ENCODE results near the gene ABCF2.

The ABCF2 gene

DNA sequence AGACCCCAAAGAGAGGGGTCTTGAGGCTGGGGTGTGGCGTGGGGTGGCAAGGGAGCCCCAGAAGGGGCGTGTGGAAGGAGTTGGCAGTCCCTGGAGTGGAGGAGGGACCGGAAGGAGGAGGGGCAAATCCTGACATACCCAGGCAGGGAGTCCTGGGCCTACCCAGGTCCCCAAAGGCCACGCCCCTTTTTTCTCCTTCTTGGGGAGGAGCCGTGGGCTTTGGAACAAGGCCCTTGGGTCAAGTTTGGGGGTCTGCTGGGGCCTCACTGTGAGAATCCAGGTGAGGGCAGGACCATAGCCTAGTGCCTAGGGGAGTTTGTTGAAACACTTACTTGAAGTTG lies 22.7 kb upstream of the ABCF2 start:
- CTCF ChIA-PET, result interaction anchor here (1.0 to 1.3 kb wide), 2 partner anchors 17 to 61 kb away, joined by 3 to 4 read pairs; no protein-coding TSS in a partner anchor
- POLR2A ChIA-PET, result interaction anchor here (0.5 kb wide), 1 partner anchor 430 kb away, joined by 6 read pairs; no protein-coding TSS in a partner anchor
- no peak for DNase-seq
- Histone ChIP-seq H3K4me3 (ENCODE audit: control insufficient read depth in 1 of 7, extremely low read depth in 1 of 7, insufficient read depth in 4 of 7, low read depth in 2 of 7, low read length in 6 of 7) (no peak overlapping the region), H3K9me3 (ENCODE audit: control extremely low read depth in 1 of 5, control insufficient read depth in 4 of 5, insufficient read depth in 2 of 5, low read depth in 1 of 5, low read length in 4 of 5) (no peaks in the 10 kb centered on the region), H3K36me3 (ENCODE audit: control insufficient read depth in 4 of 4, insufficient read depth in 4 of 4, low read length in 3 of 4) (no peaks in the 10 kb centered on the region), H3K27me3 (replicated peaks in 2 of 5; ENCODE audit: control insufficient read depth in 4 of 5, insufficient read depth in 5 of 5, low read length in 4 of 5) (peaks cover 0 to 97% (median 44%) of the 10 kb centered on the region in 5 experiments), H3K4me1 (ENCODE audit: control extremely low read depth in 1 of 4, control insufficient read depth in 4 of 4, insufficient read depth in 4 of 4, low read length in 3 of 4) (peaks cover 0 to 47% (median 41%) of the 10 kb centered on the region in 4 experiments), H3K27ac (ENCODE audit: insufficient read depth in 1 of 2, low read depth in 1 of 2, low read length in 2 of 2, poor library complexity in 1 of 2, severe bottlenecking in 2 of 2) (no peak overlapping the region)
- 25% methylated on average over 4 of the region's 5 CpGs for WGBS (ENCODE audit: insufficient coverage)

DNA sequence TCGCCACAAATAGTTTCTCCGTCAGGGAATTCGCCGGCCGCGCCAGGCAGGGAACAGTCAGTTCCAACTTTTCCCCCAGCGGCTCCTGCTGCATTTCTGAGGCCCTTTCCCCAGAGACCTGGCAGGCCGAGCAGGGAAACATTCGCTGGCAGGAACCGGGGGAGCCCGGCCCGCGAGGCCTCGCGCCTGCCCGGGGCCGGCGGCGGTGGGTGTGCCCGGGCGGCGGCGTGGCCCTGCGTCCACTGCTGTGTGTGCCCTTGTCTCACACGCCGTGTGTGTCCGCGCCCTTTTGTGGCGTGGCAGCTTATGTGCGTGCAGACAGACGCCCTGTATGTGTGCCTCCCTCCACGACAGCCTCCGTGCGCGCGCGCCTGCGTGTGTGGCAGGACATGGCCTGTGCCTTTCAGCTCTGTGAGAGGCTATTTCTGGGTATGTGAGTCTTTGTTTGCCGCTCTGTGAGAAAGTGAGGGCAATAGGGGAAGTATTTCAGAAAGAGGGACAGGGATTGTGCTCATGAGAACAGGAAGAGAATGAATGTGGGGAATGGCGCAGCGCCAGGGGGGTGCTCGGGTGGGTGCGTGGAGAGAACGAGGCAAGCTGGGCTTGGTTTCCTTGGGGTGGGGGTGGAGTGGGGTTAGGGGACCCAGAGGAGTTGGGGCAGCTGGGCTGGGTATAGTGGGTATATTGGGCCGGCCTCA lies 22.2 kb upstream of the ABCF2 start:
- Histone ChIP-seq H3K27me3 (replicated peaks in 2 of 5; ENCODE audit: control insufficient read depth in 4 of 5, insufficient read depth in 5 of 5, low read length in 4 of 5) (peaks cover 0 to 94% (median 46%) of the 10 kb centered on the region in 5 experiments), H3K9me3 (ENCODE audit: control extremely low read depth in 1 of 5, control insufficient read depth in 4 of 5, insufficient read depth in 2 of 5, low read depth in 1 of 5, low read length in 4 of 5) (no peaks in the 10 kb centered on the region), H3K4me1 (ENCODE audit: control extremely low read depth in 1 of 4, control insufficient read depth in 4 of 4, insufficient read depth in 4 of 4, low read length in 3 of 4) (peaks cover 5 to 51% (median 46%) of the 10 kb centered on the region in 4 experiments), H3K27ac (ENCODE audit: insufficient read depth in 1 of 2, low read depth in 1 of 2, low read length in 2 of 2, poor library complexity in 1 of 2, severe bottlenecking in 2 of 2) (no peak overlapping the region), H3K4me3 (ENCODE audit: control insufficient read depth in 1 of 7, extremely low read depth in 1 of 7, insufficient read depth in 4 of 7, low read depth in 2 of 7, low read length in 6 of 7) (peak overlapping the region; percentile 1 to 70 (median 44)), H3K36me3 (ENCODE audit: control insufficient read depth in 4 of 4, insufficient read depth in 4 of 4, low read length in 3 of 4) (no peaks in the 10 kb centered on the region)
- DNase-seq, result peak; percentile 50 to 82 (median 77)
- CTCF ChIA-PET, result interaction anchor here (1.0 to 7.4 kb wide), 4 partner anchors 15 to 61 kb away, joined by 3 to 72 read pairs (median 4); partner anchors contain the start of gene CHPF2
- POLR2A ChIA-PET, result interaction anchor here (0.5 to 0.7 kb wide), 2 partner anchors 80 to 431 kb away, joined by 3 to 6 read pairs; no protein-coding TSS in a partner anchor
- WGBS (ENCODE audit: insufficient coverage), result 2% methylated on average over 43 of the region's 45 CpGs

DNA sequence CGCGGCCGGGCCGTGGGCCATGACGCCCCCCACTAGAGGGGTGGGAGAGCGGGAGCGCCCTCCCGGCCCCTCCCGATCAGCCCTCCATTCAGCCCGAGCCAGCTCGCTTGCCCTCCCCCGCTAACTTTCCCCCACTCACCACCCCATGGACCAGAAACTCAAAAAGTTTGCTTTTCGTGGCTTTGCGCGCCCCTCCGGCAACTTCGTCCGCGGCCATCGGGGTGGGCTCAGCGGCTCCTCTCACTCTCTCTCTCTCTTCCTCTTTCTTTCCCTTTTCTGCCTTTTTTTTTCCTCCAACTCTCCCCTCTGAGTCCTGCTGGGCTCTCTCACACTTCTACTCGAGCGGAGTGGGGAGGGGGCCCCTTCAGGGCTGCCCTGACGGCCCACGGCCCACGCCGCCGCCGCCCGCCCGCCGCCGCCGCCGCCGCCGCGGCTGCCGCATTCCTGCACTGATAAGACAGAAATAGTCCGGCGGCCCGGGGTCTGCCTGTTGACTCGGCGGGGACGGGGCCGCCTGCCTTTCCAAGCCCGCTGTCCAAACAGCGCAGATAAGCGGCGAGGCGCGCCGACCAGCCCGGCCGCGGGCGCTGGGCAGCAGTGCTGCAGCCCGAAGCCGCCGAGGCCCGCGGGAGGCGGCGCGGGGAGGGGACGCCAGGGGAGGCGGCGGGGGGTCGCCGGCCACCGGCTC lies 21.5 kb upstream of the ABCF2 start, which contains the start of gene SMARCD3:
SMARCD3 (minus strand) TSS at position 349 of the 688 bp plus-strand sequence; CDS start at position 217, 132 bp downstream.
- H3K36me3 ChIP-seq (ENCODE audit: control insufficient read depth in 4 of 4, insufficient read depth in 4 of 4, low read length in 3 of 4), result no peaks in the 10 kb centered on the region
- peaks cover 5 to 58% (median 53%) of the 10 kb centered on the region in 4 experiments for H3K4me1 ChIP-seq (ENCODE audit: control extremely low read depth in 1 of 4, control insufficient read depth in 4 of 4, insufficient read depth in 4 of 4, low read length in 3 of 4)
- DNase-seq, result peak in 2 of 3 donors; percentile 44 to 55
- peak within 1 kb of the TSS; percentile 1 to 70 (median 44) for H3K4me3 ChIP-seq (ENCODE audit: control insufficient read depth in 1 of 7, extremely low read depth in 1 of 7, insufficient read depth in 4 of 7, low read depth in 2 of 7, low read length in 6 of 7)
- WGBS (ENCODE audit: insufficient coverage), result under 1% methylated on average over 59 of the region's 71 CpGs
- H3K27ac ChIP-seq (ENCODE audit: insufficient read depth in 1 of 2, low read depth in 1 of 2, low read length in 2 of 2, poor library complexity in 1 of 2, severe bottlenecking in 2 of 2), result no peak within 1 kb of the TSS
- no peaks in the 10 kb centered on the region for H3K9me3 ChIP-seq (ENCODE audit: control extremely low read depth in 1 of 5, control insufficient read depth in 4 of 5, insufficient read depth in 2 of 5, low read depth in 1 of 5, low read length in 4 of 5)
- POLR2A ChIA-PET, result interaction anchor here (0.7 to 1.1 kb wide), 2 partner anchors 16 to 81 kb away, joined by 3 to 4 read pairs; partner anchors contain the start of gene CHPF2
- CTCF ChIA-PET, result interaction anchor here (0.8 to 7.9 kb wide), 10 partner anchors 9 to 102 kb away, joined by 3 to 98 read pairs (median 4); partner anchors contain the start of gene CHPF2
- peaks cover 0 to 87% (median 46%) of the 10 kb centered on the region in 5 experiments for H3K27me3 ChIP-seq (replicated peaks in 2 of 5; ENCODE audit: control insufficient read depth in 4 of 5, insufficient read depth in 5 of 5, low read length in 4 of 5)

DNA sequence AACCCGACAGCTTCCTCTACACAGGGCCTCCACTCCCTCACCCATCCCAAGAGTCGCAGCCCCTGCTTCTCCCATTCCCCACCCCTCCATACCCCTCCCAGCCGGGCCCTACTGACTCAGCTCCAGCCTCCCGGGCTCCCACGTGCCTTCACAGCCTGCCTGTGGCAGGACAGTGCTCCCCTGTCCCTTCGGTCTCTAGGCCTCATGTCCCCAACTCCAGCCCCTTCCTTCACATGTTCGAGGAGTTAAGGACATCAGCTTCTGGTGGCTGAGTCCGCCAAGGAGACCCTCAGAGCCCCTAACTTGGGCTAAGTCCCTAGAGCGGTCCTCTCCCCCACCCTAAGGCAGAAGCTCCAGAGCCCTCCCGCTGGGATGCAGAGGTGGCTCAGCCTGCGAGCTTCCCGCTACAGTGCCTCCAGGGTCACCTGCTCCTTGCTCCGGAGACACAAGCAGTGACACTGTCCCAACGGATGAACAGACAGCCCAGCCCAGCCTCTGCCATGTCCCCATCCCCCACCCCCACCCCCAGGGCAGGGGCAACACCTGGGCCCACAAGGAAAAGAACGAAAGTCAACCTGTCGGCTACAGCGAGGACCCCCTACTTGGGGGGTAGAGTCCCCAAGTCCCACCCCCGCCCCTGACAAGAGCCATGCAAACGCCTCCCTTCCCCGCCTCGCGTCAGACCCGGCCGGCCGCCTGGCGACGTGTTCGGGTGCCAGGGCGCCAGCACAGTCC lies 20.8 kb upstream of the ABCF2 start:
- no peaks in the 10 kb centered on the region for H3K9me3 ChIP-seq (ENCODE audit: control extremely low read depth in 1 of 5, control insufficient read depth in 4 of 5, insufficient read depth in 2 of 5, low read depth in 1 of 5, low read length in 4 of 5)
- ChIA-PET CTCF (interaction anchor here (0.8 to 7.9 kb wide), 16 partner anchors 8 to 124 kb away, joined by 3 to 98 read pairs (median 4); partner anchors contain the start of gene CHPF2), POLR2A (interaction anchor here (1.0 to 1.1 kb wide), 2 partner anchors 15 to 25 kb away, joined by 3 to 4 read pairs; partner anchors contain the start of gene CHPF2)
- H3K4me1 ChIP-seq (ENCODE audit: control extremely low read depth in 1 of 4, control insufficient read depth in 4 of 4, insufficient read depth in 4 of 4, low read length in 3 of 4), result peaks cover 5 to 65% (median 59%) of the 10 kb centered on the region in 4 experiments
- H3K4me3 ChIP-seq (ENCODE audit: control insufficient read depth in 1 of 7, extremely low read depth in 1 of 7, insufficient read depth in 4 of 7, low read depth in 2 of 7, low read length in 6 of 7), result peak overlapping the region in 6 of 7 experiments; percentile 25 to 70 (median 47)
- no peak overlapping the region for H3K27ac ChIP-seq (ENCODE audit: insufficient read depth in 1 of 2, low read depth in 1 of 2, low read length in 2 of 2, poor library complexity in 1 of 2, severe bottlenecking in 2 of 2)
- no peaks in the 10 kb centered on the region for H3K36me3 ChIP-seq (ENCODE audit: control insufficient read depth in 4 of 4, insufficient read depth in 4 of 4, low read length in 3 of 4)
- 11% methylated on average over 24 of the region's 29 CpGs for whole genome bisulfite sequencing (ENCODE audit: insufficient coverage)
- H3K27me3 ChIP-seq (replicated peaks in 2 of 5; ENCODE audit: control insufficient read depth in 4 of 5, insufficient read depth in 5 of 5, low read length in 4 of 5), result peaks cover 0 to 80% (median 42%) of the 10 kb centered on the region in 5 experiments
- no peak for DNase-seq

DNA sequence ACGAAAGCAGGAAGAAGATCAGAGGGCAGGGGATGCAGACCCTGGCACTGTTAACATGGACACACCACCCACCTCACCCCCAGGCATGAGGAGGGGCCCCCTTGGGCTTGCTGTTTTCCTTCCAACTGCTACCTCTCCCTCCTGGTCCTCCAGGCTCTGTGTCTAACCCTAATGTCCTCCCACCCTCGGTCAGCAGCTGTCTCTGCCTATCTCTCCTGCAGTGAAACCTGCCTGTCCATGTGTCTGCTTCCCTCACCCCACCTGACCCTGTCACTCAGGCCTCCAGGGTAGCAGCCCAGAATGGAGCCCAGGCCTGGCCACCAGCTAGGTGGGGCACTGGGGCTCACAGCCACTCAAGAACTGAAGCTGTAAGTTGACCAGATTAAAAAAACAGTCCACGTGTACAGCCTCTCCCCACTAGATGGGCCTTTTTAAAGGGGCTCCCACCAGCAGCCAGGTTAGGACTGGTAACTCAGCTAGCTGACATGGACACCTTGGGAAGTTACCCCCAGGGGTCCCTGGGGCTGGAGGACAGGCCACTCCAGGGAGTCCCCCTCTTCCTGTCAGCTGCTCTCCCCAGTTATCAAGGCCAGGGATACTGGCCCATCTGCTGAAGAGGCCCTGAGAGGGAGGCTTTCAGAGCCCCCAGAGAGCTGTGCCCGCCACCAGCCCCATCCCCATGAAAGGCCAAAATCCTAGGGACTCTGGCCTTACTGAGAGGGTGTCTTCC lies 20.0 kb upstream of the ABCF2 start:
- ChIA-PET POLR2A (interaction anchor here (1.0 to 1.1 kb wide), 2 partner anchors 14 to 26 kb away, joined by 3 to 4 read pairs; partner anchors contain the start of gene CHPF2), CTCF (interaction anchor here (0.9 to 7.9 kb wide), 16 partner anchors 8 to 123 kb away, joined by 3 to 98 read pairs (median 4); partner anchors contain the start of gene CHPF2)
- Histone ChIP-seq H3K9me3 (ENCODE audit: control extremely low read depth in 1 of 5, control insufficient read depth in 4 of 5, insufficient read depth in 2 of 5, low read depth in 1 of 5, low read length in 4 of 5) (no peaks in the 10 kb centered on the region), H3K4me1 (ENCODE audit: control extremely low read depth in 1 of 4, control insufficient read depth in 4 of 4, insufficient read depth in 4 of 4, low read length in 3 of 4) (peaks cover 5 to 65% (median 60%) of the 10 kb centered on the region in 4 experiments), H3K27ac (ENCODE audit: insufficient read depth in 1 of 2, low read depth in 1 of 2, low read length in 2 of 2, poor library complexity in 1 of 2, severe bottlenecking in 2 of 2) (no peak overlapping the region), H3K4me3 (ENCODE audit: control insufficient read depth in 1 of 7, extremely low read depth in 1 of 7, insufficient read depth in 4 of 7, low read depth in 2 of 7, low read length in 6 of 7) (no peak overlapping the region), H3K36me3 (ENCODE audit: control insufficient read depth in 4 of 4, insufficient read depth in 4 of 4, low read length in 3 of 4) (peaks cover 0 to 2% (median 0%) of the 10 kb centered on the region in 4 experiments), H3K27me3 (replicated peaks in 2 of 5; ENCODE audit: control insufficient read depth in 4 of 5, insufficient read depth in 5 of 5, low read length in 4 of 5) (peaks cover 0 to 72% (median 35%) of the 10 kb centered on the region in 5 experiments)
- WGBS (ENCODE audit: insufficient coverage), result 67% methylated on average over 2 of the region's 4 CpGs
- no peak for DNase-seq

Data from common myeloid progenitor, CD34-positive (primary cell).